ENCODE results near the gene PPM1K.

Gene PPM1K

GRCh38 chr4:88216395-88216794, 68.0 kb downstream of the PPM1K start:
- DNase-seq, result no peak

- DNase-seq, result peak; percentile 11
Measured at GRCh38 chr4:88215351-88215750, 69.0 kb downstream of the PPM1K start.

- DNase-seq, result no peak
Measured at GRCh38 chr4:88212253-88212561, 72.2 kb downstream of the PPM1K start.

GRCh38 chr4:88211473-88212252, 72.7 kb downstream of the PPM1K start:
- peak; percentile 11 for DNase-seq

GRCh38 chr4:88208156-88208555, 76.2 kb downstream of the PPM1K start:
- no peak for DNase-seq
